NOMO-1 treated with DMSO at 0.1 percent for 48 hours (cell line): ENCODE data around the gene MAN2B2.
"Not testable (repeated sequence)": the region's sequence is repeated elsewhere in the genome, so short reads cannot be mapped to it uniquely, and the experiment has no call there.

Experiments
- DNase-seq: peaks from one replicate; lab custom pipeline; 2025; ENCODE audit not compliant: unreplicated experiment; lab: John Stamatoyannopoulos, UW

The MAN2B2 gene

DNA sequence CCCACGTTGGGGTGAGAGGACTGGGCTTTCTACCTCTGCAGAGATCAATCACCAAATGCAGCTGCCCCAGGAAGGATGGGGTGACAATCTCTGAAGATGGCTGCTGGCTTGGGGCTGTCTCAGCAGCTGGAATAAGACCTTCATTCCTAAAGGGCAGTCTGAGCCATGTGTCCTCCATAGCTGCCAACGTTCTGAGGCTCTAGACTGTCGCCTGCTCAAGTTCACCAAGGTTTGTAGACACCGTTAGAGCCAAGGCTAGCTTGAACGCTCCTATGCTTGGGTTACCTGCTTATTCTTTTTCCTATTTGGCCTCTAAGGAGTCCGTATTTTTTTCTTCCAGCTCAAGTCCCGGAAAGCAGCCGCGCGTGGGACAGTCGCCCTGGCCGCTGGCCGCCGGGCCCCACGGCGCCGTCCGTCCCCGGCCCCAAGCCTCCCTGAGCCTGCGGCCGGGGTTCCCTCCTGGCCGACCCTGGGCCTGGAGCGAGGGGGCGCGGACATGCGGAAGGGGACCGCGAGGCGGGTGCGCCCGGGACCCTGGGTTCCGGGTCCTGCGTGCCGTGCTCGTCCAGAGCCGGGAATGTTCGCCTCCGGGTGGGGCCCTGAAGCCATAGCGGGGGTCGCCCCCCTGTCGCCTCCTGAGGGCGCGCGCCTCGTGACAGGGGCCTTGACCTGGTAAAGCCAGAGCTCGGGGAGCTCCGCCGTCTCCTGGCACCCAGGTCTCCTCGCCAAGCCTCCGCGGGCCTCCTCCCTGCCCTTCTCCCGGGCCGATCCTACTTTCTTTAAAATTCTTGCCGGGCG, 88.8 kb downstream of the MAN2B2 start:
- DNase-seq, result no peak

DNA sequence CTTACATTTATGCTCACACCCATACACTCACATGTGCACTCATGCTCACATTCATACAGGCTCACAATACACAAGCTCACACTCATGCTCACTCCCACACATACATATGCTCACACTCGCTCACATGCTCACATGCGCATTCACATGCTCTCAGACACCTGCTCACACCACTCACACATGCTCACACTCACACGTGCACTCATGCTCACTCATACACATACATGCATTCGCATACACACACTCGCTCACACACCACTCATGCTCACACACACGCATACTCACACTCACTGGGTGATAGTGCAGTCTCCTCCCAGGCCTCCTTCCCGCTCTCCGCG, 90.3 kb downstream of the MAN2B2 start:
- DNase-seq, result no peak

DNA sequence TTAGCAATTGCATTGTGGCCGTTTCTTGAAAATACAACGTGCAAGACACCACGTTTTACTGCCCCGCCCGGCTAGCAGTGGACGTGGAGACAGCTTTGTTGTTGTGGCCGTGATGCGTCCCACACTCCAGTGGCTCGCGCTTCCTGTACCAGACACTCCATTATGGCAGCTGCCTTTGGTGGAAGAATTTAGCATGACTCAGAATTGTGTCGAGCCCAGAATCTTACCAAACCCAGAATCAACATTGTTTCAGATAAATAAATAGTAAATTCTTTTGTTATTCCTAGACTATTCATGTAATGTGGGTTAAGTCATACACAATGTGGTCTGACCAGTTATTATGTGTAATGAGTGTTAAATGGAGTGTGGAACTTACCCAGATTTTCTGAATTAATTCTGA, 93.4 kb downstream of the MAN2B2 start:
- no peak for DNase-seq

DNA sequence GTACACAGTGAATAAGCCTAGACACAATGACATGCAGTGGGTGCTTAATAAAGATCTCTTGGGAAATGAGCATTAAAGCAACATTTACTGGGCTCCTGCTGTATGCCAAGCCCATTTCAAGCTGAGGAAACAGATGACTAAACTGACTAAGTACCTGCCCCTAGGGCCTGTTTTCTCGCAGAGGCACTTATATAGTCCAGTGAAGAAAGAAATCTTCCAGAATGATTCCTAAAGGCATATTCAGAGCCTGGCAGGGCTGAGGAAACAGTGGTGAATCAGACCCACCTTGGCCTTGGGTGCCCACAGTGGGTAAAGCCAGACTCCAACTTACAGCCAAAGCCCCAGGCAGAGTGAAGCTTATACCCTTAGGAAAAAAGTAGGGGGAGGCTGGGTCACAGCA, 96.7 kb downstream of the MAN2B2 start:
- DNase-seq, result no peak

DNA sequence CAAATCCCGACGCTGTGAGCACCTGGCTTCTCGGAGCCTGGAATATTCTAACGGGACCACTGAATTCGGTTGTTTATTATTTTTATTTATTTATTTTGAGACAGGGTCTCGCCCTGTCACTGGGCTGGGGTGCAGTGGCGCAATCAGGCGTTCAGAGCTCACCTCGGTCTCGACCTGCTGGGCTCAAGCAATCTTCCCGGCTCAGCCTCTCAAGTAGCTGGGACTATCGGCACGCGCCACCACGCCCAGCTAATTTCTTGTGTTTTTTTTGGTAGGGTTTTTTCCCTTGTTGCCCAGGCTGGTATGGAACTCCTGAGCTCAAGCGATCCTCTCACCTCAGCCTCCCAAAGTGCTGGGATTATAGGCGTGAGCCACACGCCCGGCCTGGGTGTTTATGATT, 97.1 kb downstream of the MAN2B2 start:
- DNase-seq, result no peak

GRCh38 chr4:6672541-6673190, 97.7 kb downstream of the MAN2B2 start:
- not testable (repeated sequence) for DNase-seq
